GM19463 (cell line): Measurements from ENCODE around the gene ADAP1.
A peak's percentile ranks its signal among the peaks of the same experiment; 100 is the strongest.
"Not testable (repeated sequence)": the region's sequence is repeated elsewhere in the genome, so short reads cannot be mapped to it uniquely, and the experiment has no call there.

Experiments used
- ATAC-seq: cut with Tn5 transposase; IDR thresholded peaks from one replicate; pipeline ENCODE4 v1.9.1; 2021; ENCODE audit warnings: mild to moderate bottlenecking, moderate library complexity; ENCODE audit not compliant: unreplicated experiment

Gene ADAP1

DNA sequence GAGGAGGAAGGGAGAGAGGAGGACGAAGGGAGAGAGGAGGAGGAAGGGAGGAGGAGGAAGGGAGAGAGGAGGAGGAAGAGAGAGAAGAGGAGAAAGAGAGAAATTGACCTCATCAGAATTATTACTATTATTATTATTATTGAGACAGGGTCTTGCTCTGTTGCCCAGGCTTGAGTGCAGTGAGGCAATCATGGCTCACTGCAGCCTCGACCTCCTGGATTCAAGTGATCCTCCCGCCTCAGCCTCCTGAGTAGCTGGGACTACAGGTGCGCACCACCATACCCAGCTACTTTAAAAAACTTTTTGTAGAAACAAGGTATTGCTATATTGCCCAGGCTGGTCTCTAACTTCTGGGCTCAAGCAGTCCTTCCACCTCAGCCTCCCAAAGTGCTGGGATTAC is 10.7 kb downstream of the ADAP1 start:
- not testable (repeated sequence) for ATAC-seq

DNA sequence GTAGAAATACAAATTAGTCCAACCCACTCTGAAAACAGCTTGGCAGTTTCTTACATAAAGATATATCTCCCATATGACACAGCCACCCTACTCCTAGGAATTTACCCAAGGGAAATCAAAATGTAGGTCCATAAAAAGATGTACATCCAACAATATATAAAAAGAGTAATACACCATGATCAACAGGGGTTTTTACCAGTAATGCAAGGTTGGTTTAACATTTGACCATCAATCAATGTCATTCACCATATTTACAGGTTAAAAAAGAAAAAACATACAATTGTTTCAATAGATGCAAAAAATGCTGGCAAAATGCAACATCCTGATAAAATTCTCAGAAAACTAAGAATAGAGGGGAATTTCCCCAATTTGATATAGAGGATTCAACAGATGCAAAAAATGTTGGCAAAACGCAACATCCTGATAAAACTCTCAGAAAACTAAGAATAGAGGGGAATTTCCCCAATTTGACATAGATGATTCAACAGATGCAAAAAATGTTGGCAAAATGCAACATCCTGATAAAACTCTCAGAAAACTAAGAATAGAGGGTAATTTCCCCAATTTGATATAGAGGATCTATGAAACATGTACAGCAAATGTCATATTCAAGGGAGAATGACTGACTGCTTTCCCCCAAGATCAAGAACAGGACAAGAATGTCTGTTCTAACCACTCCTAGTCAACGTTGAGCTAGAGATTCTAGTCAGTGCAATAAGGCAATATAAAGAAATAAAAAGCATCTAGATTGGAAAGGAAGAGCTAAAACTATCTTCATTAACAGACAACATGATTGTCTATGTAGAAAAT is 13.7 kb downstream of the ADAP1 start:
- no peak for ATAC-seq

DNA sequence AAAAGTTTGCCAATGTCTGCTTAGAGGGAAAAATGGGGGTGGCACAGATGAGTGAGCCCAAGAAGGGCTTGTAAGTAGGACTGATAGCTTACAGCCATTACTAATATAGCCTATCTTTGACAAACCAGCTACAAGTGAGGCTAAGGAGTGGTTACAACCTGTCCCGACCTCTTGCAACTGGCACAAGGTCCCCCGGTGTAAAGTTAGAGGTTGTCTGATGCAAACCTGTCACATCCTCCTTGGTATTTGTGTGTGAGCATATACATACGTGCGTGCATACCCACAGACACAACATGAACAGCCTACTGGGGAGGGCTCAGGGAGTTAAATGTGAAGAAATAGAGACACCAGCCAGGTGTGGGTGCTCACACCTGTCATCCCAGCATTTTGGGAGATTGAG is 14.6 kb downstream of the ADAP1 start:
- ATAC-seq: no peak

DNA sequence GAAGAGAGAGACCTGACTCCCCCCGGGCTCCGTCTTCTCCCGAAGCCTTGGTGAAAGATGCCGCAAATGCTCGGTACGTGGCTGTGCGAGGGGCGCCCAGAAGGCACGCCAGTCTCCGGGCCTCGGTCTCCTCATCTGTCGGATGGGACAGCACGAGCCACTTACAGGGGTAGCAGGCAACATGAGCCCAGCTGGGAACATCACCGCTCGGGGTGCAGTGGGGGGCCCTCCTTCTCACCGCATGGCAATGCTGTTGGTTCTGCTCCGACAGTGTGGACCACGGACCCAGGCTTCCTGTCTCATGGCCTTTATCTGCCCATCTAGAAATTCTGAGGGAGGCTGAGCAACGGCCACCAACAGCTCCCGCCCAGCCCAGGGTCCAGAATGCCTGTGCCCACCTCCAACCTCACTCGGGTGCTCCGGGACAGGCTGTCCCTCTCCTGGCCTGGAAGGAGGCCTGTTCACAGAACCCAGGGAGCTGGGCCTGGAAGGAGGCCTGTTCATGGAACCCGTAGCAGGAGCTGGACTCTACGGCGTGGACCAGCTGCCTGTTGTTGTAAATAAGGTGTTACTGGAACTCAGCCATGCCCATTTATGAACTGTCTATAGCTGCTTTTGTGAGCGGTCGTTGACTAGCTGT is 15.8 kb downstream of the ADAP1 start:
- no peak for ATAC-seq

DNA sequence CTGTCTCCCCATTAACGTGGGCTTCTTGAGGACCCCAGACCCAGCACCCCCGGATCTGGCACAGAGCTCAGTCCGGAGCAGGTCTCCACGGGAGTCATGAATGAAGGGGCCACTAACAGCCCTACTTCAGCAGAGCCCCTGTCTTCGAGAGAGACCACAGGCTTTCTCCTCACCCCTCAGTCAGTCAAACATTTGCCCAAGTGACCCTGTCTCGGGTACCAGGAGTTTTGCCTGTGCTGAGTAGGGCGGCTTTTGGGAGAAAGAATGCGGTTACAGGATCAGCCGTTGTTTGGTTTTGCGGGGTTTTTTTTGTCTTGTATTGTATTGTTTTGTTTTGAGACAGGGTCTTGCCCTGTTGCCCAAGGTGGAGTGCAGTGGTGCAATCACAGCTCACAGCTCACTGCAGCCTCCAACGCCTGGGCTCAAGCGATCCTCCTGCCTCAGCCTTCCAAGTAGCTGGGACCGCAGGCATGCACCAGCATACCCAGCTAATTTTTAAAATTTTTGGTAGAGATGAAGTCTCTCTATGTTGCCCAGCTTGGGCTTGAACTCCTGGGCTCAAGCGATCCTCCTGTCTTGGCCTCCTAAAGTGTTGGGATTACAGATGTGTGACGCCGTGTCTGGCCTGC is 16.5 kb downstream of the ADAP1 start:
- ATAC-seq: no peak

DNA sequence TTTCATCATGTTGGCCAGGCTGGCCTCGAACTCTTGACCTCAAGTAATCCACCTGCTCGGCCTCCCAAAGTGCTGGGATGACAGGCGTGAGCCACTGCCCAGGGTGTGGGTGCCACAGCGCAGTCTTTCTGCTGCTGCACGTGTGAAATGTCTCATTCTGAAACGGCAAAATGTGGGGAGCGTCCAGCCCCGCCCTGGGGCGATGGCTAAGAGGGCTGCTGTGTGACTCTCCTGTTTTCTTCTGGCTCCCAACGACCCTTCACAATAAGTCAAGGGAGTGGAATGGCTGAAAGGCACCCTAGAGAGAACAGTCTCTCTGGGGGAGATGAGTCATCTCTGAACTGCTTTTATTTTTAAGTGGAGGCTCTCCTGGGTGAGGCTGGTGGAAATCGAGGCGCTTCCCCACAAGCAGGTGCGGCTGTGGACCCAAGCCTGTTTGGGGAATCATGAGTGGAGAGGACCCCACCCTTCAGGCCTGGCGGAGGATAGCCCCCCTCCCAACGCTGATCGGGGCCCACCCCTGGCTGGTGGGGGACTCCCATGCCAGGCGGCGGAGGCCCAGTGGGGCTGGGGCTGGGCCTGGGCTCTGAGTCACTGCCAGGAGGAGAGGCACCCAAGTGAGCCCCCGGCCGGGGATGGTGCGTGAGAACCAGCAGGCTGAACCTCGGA is 18.0 kb downstream of the ADAP1 start:
- ATAC-seq: peak; percentile 89

DNA sequence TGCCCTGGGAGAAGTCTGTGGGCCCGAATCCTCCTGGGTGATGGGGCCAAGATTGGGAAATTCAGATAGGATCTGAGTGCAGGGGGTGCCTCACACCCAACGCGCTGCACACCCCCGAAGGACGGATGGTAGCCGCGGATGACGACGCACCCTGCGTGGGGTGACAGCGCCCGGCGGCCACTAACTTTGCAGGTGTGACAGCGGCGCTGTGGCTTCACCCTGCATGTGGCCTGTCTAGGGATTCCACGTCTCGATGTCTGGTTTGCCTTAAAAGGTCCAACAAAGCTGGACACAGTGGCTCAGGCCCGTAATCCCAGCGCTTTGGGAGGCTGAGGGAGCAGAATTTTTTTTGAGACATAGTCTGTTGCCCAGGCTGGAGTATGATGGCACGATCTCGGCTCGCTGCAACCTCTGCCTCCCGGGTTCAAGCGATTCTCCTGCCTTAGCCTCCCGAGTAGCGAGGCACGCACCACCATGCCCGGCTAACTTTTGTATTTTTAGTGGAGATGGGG is 18.6 kb downstream of the ADAP1 start:
- ATAC-seq: no peak

DNA sequence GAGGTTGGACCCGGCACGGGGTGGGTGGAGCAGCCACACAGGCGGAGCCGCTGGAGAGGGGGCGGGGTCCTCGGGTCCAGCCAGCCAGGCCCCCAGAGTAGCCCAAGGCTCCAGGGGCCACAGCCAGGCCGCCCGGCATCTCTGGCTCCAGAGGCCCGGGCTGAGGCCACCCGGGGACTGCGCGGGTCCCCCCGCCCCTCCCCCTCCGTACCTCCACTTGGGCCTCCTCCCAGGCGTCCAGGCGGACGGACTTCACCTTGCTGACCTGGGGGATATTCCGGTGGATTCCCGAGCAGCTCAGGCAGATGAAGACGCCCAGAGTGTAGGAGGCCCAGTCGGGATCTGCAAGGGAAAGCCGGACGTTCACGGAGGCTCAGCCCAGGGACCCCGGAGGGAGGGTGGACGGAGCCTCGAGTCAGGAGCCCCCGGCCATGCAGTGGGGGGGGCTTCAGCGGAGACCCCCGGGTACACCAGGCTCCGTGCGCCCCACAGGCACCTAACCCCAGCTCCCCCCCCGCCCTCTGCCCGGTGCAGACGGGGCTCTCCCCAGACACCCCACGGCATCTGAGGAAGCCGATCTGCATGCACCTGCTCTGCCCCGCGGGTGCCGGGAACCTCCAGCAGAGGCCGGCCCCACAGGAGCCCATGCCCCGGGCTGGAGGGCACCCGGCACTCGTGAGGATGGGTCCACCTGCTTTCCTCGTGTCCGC is 19.2 kb downstream of the ADAP1 start:
- no peak for ATAC-seq

DNA sequence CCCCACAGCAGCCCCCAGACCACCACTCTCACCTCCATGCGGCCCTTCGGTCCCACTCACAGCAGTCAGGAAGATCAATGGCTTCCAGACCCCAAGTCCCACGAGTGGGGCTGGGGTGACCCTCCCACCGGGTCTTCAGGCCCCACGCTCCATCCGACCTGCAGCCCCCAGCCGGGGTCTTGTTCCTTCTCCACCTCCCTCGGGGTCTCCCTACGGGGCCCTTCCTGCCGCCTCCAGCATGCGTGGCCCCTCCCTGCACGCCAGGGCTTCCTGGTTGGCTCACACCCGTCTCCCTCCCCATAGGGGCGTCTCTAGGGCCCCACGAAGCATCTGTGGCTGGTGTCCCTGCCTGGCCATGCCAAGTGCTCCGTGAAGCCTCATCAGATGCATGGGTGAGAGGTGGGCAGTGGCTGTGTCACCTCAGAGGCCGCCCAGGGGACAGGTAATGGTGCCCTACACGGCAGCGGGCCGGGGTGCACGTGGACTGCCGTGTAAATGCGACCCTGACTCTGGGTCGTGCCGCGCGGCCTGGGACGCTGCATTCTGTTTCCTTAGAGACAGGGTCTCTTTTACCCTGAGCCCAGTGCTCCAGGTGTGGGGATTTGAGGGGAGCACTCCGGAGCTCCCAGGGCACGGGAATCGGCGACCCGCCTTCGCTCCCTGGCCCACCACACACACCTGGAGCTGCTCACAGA is 19.9 kb downstream of the ADAP1 start:
- ATAC-seq: no peak

DNA sequence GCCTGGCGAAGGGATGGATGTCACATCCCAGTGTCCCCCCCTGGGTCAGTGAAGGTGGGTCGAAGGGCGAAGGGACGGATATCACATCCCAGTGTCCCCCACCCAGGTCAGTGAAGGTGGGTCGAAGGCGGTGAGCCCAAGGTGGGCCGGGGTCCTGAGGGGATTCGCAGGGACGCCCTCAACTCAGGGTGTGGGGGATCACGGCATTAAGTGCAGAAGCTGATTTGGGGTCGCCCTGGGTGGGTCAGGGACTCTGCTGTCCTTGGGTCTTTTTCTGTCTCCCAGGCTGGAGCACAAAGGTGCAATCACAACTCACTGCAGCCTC is 21.9 kb downstream of the ADAP1 start:
- ATAC-seq: no peak

DNA sequence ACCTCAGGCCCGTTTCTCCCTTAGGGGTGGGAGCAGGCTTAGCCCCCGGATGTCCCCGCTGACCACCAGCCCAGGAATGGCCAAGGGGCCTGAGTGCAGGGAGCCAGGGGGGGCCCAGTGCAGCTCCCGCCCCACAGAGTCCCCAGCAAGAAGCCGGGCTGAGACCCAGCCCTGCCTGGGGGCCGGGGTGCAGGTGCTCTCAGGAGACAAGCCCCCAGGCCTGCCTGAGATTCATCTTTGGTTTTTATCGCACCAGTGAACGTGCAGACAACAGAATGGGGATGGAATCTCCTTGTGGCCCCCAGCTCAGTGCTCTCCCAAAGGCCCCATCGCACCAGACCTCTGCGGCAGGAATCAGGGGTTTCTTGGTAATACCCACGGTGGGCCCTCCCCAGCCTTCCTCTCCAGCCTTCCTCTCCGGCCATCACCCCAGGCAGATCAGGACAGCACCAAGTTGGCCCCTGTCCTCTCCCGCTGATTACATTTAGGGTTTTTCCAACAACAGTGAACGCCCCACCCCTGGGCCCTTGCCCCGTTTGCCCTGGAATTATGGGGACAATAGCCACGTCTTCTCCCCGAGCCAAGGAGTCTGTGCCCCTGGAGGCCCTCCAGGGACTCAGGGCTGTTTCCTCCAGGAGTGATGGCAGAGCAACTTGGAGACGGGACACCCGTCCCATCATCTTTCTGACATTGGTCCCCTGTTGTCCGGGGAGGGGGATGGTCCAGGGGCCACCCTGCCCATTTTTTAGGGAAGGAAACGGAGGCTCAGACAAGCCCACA is 22.4 kb downstream of the ADAP1 start:
- no peak for ATAC-seq

DNA sequence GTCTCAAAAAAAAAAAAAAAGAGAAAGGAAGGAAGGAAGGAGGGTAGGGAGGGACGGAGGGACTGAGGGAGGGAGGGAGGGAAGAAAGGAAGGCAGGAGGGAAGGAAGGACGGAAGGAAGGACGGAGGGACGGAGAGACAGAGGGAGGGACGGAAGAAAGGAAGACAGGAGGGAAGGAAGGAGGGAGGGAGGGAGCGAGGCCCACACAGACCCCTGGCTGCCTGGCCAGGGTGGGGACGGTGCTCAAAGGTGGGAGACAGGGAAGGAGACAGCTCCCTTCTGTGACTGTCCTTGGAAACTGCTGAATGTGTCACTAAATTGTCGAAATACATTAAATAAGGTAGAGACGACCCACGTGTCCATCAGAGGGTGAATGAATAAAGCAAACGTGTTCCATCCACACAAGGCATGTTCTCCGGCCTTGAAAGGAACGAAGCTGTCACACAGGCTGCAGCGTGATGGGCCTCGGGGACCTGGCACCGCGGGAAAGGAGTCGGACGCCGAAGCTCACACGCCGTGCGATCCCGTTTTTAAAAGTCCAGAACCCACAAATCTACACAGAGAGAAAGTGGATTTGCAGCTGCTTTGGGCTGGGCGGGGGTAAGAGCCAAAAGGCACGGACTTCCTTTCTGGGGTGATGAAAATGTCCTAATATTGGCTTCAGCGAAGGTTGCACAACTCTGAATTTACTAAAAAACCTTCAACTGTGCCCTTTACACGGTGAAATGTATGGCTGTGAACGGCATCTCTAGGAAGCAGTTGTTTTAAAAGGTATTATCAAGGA is 23.3 kb downstream of the ADAP1 start:
- ATAC-seq: no peak

DNA sequence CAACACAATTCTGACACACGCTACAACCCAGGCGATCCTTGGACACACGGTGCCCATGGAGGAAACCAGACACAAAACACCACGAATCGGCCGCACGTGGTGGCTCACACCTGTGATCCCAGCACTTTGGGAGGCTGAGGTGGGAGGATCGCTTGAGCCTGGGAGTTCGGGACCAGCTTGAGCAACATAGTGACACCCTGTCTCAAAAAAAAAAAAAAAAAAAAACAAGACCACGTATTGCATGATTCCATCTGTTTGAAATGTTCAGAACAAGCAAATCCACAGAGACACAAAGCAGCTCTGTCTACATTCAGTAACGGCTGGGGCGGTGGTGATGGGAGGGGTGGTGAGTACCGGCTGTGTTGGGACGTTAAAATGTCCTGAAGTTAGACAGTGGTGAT is 25.2 kb downstream of the ADAP1 start:
- ATAC-seq: no peak

DNA sequence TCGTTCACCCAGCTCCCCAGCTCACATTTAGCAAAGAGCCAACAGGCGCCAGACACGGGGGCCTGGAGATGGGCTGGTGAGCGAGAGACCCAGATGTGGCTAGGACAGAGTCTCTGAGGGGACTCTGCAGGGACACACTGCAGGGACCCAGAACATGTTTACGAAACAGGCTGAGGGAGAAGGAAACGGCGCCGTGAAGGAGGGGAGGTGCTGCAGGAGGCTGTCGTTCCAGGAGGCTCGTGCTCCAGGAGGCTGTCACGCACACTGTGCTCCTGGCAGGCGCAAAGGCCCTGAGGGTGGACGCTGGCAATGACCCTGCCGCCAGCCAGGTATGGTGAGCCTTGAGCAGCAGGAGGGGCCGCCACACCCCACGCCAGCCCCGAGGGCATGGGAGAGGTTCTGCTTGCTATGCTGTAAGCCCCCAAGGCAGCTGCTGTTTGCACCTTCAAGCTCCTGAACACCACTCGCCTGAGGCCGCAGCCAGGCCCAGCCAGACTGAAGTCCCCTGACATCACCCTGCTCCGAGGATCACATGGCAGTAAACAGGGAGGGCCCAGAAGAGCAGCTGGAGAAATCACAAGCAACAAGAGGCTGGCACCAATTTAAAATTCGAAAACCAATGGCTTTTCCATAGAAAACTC is 27.3 kb downstream of the ADAP1 start:
- ATAC-seq: no peak

DNA sequence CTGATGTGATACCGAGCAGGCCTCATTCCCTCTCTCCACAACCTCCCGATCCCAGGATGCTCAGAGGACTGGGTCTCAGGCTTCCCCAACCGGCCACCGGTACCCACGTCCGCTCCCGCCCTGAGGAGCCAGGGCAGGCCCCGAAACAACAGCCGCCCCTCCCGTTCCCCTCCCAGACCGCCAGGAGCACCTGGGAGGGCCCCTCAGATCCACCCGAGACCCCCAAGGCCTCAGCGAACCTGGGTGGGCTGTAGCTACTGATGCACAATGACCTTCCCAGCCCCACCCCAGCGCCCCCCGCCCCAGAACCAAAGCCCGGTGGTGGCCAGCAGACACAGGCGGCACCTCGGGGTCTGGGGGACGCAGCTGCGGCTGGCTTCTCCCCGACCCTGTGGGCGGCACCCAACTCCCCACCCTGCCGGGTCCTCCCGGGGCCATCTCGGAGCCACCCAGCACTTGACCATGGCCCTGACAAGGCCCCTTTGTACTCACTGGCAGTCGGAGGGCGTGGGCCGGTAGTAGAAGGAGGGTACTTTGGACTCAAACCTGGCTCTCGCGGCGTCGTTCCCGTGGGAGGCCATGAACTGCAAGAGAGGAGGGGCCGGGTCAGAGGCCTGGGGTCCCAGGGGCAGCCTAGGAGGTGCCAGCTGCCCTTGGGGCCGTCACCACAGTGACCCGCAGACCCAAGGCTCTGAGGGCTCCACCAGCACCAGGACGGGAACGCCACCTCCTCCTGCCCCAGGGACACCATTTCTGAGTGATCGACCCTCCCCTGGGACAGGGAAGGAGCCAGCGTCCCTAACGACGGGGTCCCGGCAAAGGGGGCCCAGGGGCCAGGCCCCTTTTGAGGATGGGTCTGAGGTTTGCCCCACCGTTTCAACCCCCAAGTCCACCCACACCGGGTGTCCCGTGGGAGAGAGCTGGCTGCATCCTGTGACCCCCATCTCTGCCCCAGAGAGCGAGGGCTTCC is 28.1 kb downstream of the ADAP1 start:
- ATAC-seq: no peak

DNA sequence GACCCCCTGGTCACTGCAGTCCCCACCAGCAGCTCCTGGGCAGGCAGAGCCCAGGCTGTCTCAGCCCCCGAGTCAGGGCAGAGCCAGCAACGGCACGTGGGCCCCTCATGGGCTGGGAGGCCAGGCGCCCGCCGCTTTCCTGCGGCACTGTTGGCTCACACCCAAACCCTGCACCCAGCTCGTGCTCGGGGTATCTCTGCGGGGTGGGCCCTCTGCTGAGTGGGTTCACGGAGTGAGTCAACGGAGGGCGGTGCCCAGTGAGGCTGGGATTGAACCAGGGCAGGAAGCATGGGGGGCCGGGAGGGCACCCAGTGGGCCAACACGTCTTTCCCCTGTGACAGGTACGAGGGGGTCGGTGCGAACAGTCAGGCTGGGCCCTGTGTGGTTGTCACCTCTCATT is 28.9 kb downstream of the ADAP1 start:
- ATAC-seq: no peak

DNA sequence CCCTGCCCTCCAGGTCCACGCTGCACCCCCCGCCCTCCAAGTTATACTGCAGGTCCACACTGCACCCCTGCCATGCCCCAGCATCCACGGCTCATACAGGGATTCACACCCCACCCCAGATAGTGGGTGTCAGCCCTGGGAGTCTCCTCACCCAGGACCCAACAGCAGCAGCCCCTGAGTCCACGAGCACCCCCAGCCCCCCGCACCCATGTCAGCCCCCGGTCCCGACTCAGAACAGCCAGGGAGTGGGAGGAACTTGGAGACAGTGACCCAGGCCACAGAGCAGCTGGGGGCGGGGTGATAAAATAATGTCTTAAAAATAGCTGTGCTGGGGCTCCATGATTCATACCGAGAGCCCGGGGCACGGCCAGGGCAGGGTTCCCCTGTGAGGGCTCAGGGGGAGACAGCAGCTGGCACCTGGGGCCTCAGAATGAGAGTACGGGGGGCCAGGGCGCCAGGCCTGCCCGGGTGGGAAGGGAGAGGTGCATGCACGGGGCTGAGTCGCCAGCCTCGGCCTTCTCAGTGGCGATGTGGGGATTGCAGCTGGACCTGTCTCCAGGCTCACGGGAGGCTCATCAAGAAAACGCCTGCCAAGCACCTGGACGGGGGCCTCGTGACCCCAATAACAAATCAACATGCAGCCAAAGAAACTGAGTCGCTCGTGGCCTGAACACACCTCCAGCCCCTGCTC is 29.8 kb downstream of the ADAP1 start:
- ATAC-seq: peak; percentile 56
